Subcutaneous adipose tissue (tissue), 4 donors: ENCODE measurements around the gene MARCHF6. TPM values are rescaled to one million over a fixed set of nuclear protein-coding genes. Genes with fewer than 3 reads are reported as not detected.

Experiments used
- CTCF ChIP-seq: fragments of 450-650 bp; IDR thresholded peaks from one replicate; pipeline ENCODE4 v1.5.1; 2016; ENCODE audit warnings: low read depth, mild to moderate bottlenecking, control low read depth, antibody characterized with exemption, moderate library complexity
- small RNA-seq: library from RNA; depleted of rRNA; stranded (forward); fragments of <200 nt; gene quantifications from one replicate; pipeline ENCODE3, GENCODE V24; 2016
- total RNA-seq, 4 donors: library from RNA; depleted of rRNA; stranded (reverse); fragments of >200 nt; gene quantifications; one replicate each; pipeline ENCODE4 v1.1.0, GENCODE V29; 2016

MARCHF6 gene
- total RNA-seq, 4 donors from 2014 or later = 80.1 to 136 (median 108) TPM

- TF ChIP-seq CTCF = no peak
Measured at GRCh38 chr5:10401498-10401897, 48.0 kb downstream of the MARCHF6 start.

Small RNA genes within 50 kb of the gene (small RNA-seq; reads per million reads assigned to genes)
- 0.49 reads per million for gene RF00019

Other genes with a start within 250 kb of the MARCHF6 start
- 10 to 100 TPM; 10.0 to 28.7 (median 19.7) TPM for gene ATPSCKMT, start 103.8 kb upstream of the MARCHF6 start, total RNA-seq
- gene CCT5, start 103.4 kb upstream of the MARCHF6 start, total RNA-seq = 100 to 1,000 TPM; 130 to 187 (median 153) TPM
- gene CMBL, start 45.8 kb upstream of the MARCHF6 start, total RNA-seq = 10 to 100 TPM in 3 of 4 donors, 1 to 10 TPM in 1; 8.5 to 19.9 (median 14.6) TPM
- 1 to 10 TPM in 1 of 4 donors, not detected in 3; 1.1 TPM for gene ROPN1L, start 88.2 kb downstream of the MARCHF6 start, total RNA-seq
- gene ANKRD33B, start 210.4 kb downstream of the MARCHF6 start, total RNA-seq = 10 to 100 TPM in 1 of 4 donors, 1 to 10 TPM in 3; 5.6 to 10.7 (median 8.2) TPM